Suprapubic skin (tissue), 4 donors: ENCODE results near the gene ANKRD13A.

Source experiments
- CTCF ChIP-seq, 2 donors: fragments of 200-600 bp in 1 of 2; fragments of 450-650 bp in 1 of 2; sonication (generic) in 1 of 2; IDR thresholded peaks; one replicate each; pipeline ENCODE4 v1.5.1; 2016 to 2019; ENCODE audit warnings: antibody characterized with exemption in 2 of 2, mild to moderate bottlenecking in 1 of 2, moderate library complexity in 1 of 2
- EP300 ChIP-seq: sonication (generic); formaldehyde crosslinking; IDR thresholded peaks from one replicate; pipeline ENCODE4 v1.6.1; 2017; ENCODE audit warnings: antibody characterized with exemption
- POLR2A ChIP-seq, 2 donors: fragments of 450-650 bp; IDR thresholded peaks; one replicate each; pipeline ENCODE4 v1.6.1; 2017; ENCODE audit warnings: antibody characterized with exemption in 2 of 2, mild to moderate bottlenecking in 2 of 2, moderate library complexity in 2 of 2
- POLR2AphosphoS5 ChIP-seq, 3 donors: sonication (generic); formaldehyde crosslinking; IDR thresholded peaks; one replicate each; pipeline ENCODE4 v1.6.1; 2017; ENCODE audit warnings: antibody characterized with exemption in 3 of 3

DNA sequence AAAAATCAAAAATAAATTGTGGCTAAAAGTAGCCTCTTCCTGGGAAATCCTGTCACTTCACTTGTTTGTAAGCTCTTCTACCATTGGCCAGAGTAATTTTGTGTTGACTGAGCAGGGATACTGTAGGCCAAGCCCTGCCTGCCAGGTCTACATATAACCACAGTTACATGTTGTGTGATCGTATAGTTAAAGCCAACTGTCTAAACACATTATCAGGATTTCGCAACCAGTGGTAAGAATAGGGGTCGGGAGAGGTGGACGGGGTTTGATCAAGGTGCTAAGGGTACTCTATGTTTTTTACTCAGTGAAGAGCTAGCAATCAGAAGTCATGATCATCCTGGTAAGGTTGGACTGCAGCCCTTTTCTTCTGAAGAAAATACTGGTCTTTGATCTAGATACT is 13.4 kb downstream of the ANKRD13A start:
- TF ChIP-seq POLR2A (IDR thresholded peaks at IDR 0.05) (no peak), CTCF (IDR thresholded peaks at IDR 0.05) (no peak), EP300 (no peak), POLR2AphosphoS5 (IDR thresholded peaks at IDR 0.05) (no peak)
